PC-9 (cell line): ENCODE measurements around the gene ZNF549.

Source experiments
- EZH2 ChIP-seq: fragments of 200-600 bp; sonication (generic); IDR thresholded peaks from 2 replicates; pipeline ENCODE4 v1.8.0; 2017; ENCODE audit warnings: antibody characterized with exemption, low read depth
- TF ChIP-seq, protein P1 (sequence below): fragments of 200-600 bp; sonication (generic); conservative IDR thresholded peaks from 2 replicates; pipeline ENCODE4 v1.6.1; 2017; ENCODE audit warnings: mixed run types, antibody characterized with exemption, mild to moderate bottlenecking, moderate library complexity

DNA sequence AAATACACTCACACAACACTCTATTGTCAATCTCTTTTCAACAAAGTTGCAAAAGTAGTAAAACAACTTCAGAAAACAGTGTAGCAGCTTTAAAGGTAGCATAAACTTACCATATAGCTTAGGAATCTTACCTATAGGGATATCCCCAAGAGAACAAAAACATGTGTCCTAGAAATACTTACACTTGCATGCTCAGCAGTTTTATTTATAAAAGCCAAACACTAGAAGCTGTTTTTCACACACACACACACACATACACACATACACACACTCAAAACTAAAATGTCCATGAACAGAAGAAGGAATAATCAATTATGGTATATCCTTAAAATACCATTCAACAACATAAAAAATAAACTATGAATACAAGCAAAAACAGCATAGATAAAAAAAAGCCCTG, 15.7 kb upstream of the ZNF549 start:
- TF ChIP-seq, protein P1, sequence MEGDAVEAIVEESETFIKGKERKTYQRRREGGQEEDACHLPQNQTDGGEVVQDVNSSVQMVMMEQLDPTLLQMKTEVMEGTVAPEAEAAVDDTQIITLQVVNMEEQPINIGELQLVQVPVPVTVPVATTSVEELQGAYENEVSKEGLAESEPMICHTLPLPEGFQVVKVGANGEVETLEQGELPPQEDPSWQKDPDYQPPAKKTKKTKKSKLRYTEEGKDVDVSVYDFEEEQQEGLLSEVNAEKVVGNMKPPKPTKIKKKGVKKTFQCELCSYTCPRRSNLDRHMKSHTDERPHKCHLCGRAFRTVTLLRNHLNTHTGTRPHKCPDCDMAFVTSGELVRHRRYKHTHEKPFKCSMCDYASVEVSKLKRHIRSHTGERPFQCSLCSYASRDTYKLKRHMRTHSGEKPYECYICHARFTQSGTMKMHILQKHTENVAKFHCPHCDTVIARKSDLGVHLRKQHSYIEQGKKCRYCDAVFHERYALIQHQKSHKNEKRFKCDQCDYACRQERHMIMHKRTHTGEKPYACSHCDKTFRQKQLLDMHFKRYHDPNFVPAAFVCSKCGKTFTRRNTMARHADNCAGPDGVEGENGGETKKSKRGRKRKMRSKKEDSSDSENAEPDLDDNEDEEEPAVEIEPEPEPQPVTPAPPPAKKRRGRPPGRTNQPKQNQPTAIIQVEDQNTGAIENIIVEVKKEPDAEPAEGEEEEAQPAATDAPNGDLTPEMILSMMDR, result no peak
- TF ChIP-seq EZH2, result no peak
